ENCODE data around the gene BAG3.
"Not testable (repeated sequence)": the region's sequence is repeated elsewhere in the genome, so short reads cannot be mapped to it uniquely, and the experiment has no call there.

Gene BAG3

GRCh38 chr10:119650692-119651513, at the start of gene BAG3:
Gene BAG3 (plus strand): TSS chr10:119651380. CDS start chr10:119651676, 296 bp downstream.
- peak; percentile 42 to 43 for DNase-seq

- DNase-seq: peak; percentile 47 to 57
These were observed 48.7 kb upstream of the BAG3 start for GRCh38 chr10:119602241-119603095.

GRCh38 chr10:119604468-119604867, 46.7 kb upstream of the BAG3 start:
- DNase-seq: no peak

- no peak for DNase-seq
These were observed 42.6 kb upstream of the BAG3 start for GRCh38 chr10:119608316-119609155.

GRCh38 chr10:119609516-119609915, 41.7 kb upstream of the BAG3 start:
- DNase-seq: no peak

GRCh38 chr10:119611433-119611832, 39.7 kb upstream of the BAG3 start:
- no peak for DNase-seq

- no peak for DNase-seq
These were observed 37.4 kb upstream of the BAG3 start for GRCh38 chr10:119613741-119614140.

GRCh38 chr10:119614686-119615085, 36.5 kb upstream of the BAG3 start:
- no peak for DNase-seq

GRCh38 chr10:119616882-119617570, 34.2 kb upstream of the BAG3 start:
- no peak for DNase-seq

- DNase-seq: no peak
These were observed 32.0 kb upstream of the BAG3 start for GRCh38 chr10:119619215-119619614.

- not testable (repeated sequence) for DNase-seq
These were observed 31.4 kb upstream of the BAG3 start for GRCh38 chr10:119619811-119620210.

- no peak for DNase-seq
These were observed 30.7 kb upstream of the BAG3 start for GRCh38 chr10:119620241-119621077.

- no peak for DNase-seq
These were observed 30.1 kb upstream of the BAG3 start for GRCh38 chr10:119621078-119621384.

- peak in 1 of 2 experiments; percentile 13 for DNase-seq
These were observed 25.5 kb upstream of the BAG3 start for GRCh38 chr10:119625570-119626280.

GRCh38 chr10:119630300-119630699, 20.9 kb upstream of the BAG3 start:
- no peak for DNase-seq

GRCh38 chr10:119633538-119634218, 17.5 kb upstream of the BAG3 start:
- DNase-seq: no peak

GRCh38 chr10:119634219-119634544, 17.0 kb upstream of the BAG3 start:
- peak in 1 of 2 experiments; percentile 8 for DNase-seq

- DNase-seq: no peak
These were observed 13.5 kb upstream of the BAG3 start for GRCh38 chr10:119637631-119638030.

GRCh38 chr10:119638982-119639381, 12.2 kb upstream of the BAG3 start:
- DNase-seq: no peak

GRCh38 chr10:119640384-119640783, 10.8 kb upstream of the BAG3 start:
- no peak for DNase-seq

Data from AML-193 (cell line).